ENCODE data around the gene GPR142.
A peak's percentile ranks its signal among the peaks of the same experiment; 100 is the strongest.

GPR142 gene

GRCh38 chr17:74351552-74352210 is 15.6 kb upstream of the GPR142 start:
- TF ChIP-seq CTCF (conservative IDR thresholded peaks at IDR 0.05; ENCODE audit: low read depth, low read length) = no peak
- no peak overlapping the region for H3K4me3 ChIP-seq (ENCODE audit: low read length)
- no peak for DNase-seq (ENCODE audit: low read depth)

GRCh38 chr17:74353446-74354060 is 13.8 kb upstream of the GPR142 start:
- no peak for DNase-seq (ENCODE audit: low read depth)
- no peak overlapping the region for H3K4me3 ChIP-seq (ENCODE audit: low read length)
- TF ChIP-seq CTCF (conservative IDR thresholded peaks at IDR 0.05; ENCODE audit: low read depth, low read length) = no peak

DNA sequence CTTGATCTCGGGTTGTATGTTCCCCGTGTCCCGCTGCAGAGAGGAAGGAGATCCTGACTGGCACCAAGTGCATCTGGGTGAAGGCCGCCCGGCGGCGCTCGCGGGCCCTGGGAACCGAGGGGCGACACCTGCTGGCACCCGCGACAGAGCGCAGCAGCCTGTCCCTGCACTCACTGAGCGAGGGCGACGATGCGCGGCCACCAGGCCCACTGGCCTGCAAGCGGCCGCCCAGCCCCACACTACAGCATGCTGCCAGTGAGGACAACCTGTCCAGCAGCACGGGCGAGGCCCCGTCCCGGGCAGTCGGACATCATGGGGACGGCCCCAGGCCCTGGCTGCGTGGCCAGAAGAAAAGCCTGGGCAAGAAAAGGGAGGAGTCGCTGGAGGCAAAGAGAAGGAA is 13.2 kb upstream of the GPR142 start:
- TF ChIP-seq CTCF (conservative IDR thresholded peaks at IDR 0.05; ENCODE audit: low read depth, low read length) = peak; percentile 74
- DNase-seq (ENCODE audit: low read depth) = no peak
- no peak overlapping the region for H3K4me3 ChIP-seq (ENCODE audit: low read length)

- DNase-seq (ENCODE audit: low read depth) = no peak
- H3K4me3 ChIP-seq (ENCODE audit: low read length) = no peak overlapping the region
- no peak for TF ChIP-seq CTCF (conservative IDR thresholded peaks at IDR 0.05; ENCODE audit: low read depth, low read length)
Measured at GRCh38 chr17:74354561-74354960, 12.7 kb upstream of the GPR142 start.

GRCh38 chr17:74355065-74355464 is 12.2 kb upstream of the GPR142 start:
- no peak overlapping the region for H3K4me3 ChIP-seq (ENCODE audit: low read length)
- TF ChIP-seq CTCF (conservative IDR thresholded peaks at IDR 0.05; ENCODE audit: low read depth, low read length) = no peak
- DNase-seq (ENCODE audit: low read depth) = no peak

- TF ChIP-seq CTCF (conservative IDR thresholded peaks at IDR 0.05; ENCODE audit: low read depth, low read length) = no peak
- no peak for DNase-seq (ENCODE audit: low read depth)
- no peak overlapping the region for H3K4me3 ChIP-seq (ENCODE audit: low read length)
Measured at GRCh38 chr17:74356646-74357465, 10.4 kb upstream of the GPR142 start.

Measured in retinal pigment epithelial cell (primary cell).